Ureter (tissue), 1 donor: ENCODE results near the gene RIMBP2. TPM values are rescaled to one million over a fixed set of nuclear protein-coding genes. Genes with fewer than 3 reads are reported as not detected.
"Not testable (repeated sequence)": the region's sequence is repeated elsewhere in the genome, so short reads cannot be mapped to it uniquely, and the experiment has no call there.

Experiments
- DNase-seq: peaks from one replicate; pipeline ENCODE4 v3.0.0-alpha.2; 2020; ENCODE audit warnings: low spot score
- total RNA-seq: library from RNA; stranded (reverse); gene quantifications from one replicate; pipeline ENCODE4 v1.2.4, GENCODE V29; 2023
- donor health status: DM: yes; HTN: yes; CAD: no.

The RIMBP2 gene
- total RNA-seq, 1 donor from 2014 or later: 0.57 TPM

DNA sequence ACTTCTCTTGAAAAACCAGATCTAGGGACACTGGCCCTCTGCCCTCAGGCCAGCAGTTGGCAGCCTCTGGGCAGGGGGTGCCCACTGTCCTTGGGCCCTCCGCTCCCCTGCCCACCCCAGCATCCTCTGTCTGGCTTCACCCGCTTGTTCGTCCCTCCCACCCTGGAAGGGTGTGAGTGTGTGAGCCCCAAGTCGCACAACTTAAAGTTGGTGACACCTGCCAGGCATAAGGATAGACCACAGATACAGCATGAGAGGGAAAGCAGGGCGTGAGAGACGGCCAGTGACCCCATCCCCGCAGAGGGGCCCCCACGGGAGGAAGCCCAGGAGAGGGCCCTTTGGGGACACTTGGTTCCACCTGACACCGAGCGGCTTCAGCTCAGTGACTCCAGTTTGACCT lies 23.5 kb upstream of the RIMBP2 start:
- DNase-seq: peak; percentile 33

DNA sequence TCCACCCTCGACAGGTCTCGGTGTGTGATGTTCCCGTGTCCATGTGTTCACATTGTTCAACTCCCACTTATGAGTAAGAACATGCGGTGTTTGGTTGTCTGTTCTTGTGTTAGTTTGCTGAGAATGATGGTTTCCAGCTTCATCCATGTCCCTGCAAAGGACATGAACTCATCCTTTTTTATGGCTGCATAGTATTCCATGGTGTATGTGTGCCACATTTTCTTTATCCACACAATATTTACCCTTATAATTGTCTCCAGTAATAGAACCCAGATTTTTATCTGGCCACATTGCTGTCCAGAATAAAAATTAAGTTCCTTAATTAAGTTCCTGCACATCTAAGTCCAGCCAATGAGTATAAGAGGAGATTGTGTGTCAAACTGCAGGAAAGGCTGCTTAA lies 22.3 kb upstream of the RIMBP2 start:
- not testable (repeated sequence) for DNase-seq

DNA sequence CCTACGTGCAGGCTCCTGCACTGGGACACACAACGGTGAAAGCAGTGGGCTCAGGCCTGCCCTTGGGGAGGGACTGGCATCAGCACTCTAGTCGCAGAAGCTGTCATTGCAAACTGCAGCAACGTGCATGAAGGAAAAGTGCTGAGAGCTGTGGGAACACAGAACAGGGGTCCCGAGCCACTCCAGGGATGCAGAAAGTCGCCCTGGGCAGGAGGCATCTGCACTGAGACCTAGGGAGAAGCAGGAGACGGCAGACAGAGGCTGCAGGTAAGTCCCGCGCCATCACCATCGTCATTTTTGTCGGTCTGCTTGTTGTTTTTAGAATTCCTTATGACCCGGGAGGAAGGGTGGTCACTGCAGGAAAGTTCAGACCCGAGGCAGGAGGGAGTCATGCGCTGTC lies 21.6 kb upstream of the RIMBP2 start:
- no peak for DNase-seq

DNA sequence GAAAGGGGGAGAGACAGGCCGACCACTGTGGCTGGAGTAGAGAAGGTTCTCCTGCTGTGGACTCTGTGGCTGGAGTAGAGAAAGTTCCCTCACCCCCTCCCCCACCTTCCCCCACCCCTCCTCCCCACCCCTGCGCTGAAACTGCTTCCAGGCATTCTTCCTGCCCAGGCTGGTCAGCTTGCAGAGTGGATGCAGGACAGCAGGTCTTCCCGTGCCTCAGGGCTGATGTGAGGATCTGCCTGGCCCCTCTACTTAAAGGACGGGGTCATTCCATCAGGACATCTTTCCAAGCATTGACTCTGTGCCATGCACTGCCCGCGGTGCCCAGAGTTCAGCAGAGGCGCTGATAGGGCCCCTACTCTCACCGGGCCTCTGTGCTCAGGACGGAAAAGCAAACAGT lies 13.2 kb upstream of the RIMBP2 start:
- DNase-seq: no peak

DNA sequence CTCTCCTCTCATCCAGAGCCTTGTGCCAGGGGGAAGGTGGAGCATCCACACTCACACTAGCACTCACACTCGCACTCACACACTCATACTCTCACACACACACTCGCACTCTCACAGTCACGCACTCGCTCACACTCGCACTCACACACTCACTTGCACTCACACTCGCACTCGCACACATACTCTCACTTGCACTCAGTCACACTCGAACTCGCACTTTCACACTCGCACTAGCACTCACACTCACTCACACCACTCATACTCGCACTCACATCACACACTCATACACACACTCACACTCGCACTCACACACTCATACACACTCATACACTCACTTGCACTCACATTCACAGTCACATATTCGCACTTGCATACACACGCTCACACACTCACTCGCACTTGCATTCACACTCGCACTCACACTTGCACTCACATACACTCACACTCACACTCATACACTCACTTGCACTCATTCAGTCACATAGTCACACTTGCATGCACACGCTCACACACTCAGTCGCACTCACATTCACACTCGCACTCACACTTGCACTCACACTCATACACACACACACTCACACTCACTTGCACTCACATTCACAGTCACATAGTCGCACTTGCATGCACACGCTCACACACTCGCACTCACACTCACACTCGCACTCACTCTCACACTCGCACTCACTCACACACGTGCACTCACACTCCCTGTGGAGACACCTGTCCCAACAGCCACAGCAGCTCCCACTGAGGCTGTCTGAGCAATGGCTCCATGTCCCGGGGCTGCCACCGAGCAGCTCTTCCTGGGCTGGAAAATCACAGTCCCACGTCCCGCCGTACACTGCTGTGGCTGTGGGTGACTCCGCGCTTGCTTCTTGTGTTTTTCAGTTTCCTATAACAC lies 12.3 kb upstream of the RIMBP2 start:
- DNase-seq: no peak

DNA sequence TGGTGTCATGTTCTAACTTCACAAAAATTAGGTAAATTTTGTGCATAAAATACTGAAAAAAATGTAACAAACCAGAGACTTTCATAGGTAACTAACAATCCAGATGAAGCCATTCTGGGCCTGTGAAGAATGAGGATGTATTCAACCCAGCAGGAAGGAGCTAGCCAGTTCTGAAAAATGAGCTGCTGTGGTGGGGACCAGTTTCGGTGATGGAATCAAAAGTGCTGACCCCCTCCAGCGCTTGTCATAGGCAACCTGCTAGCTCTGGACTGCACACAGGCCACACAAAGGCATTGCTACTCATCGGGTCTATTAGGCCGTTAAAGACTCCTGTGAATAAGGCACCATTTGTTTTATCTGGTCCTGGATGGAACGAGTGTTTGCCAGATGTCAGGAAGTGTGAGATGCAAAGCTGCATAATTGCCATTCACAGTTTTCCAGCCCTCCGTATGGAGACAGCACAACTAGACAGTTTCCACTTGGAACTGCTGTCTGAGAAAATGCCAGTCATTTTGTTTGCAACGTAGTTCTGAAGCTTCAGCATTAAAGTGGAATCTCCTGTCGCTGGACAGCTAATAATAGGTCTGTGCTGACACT lies 3.3 kb upstream of the RIMBP2 start:
- no peak for DNase-seq

DNA sequence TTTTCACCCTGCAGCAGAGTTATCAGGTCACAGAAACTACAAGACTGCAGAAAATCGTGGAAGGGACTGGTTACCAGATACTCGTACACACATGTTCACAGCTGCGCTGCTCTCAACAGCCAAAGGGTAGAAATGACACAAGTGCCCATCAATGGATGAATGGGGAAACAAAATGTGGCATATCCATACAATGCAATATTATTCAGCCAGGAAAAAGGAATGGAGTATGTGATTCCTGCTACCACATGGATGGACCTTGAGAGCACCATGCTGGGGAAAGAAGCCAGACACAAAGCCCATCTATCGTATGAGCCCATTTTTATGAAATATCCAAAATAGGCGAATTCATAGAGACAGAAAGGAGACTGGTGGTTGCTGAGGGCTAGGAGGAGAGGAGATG lies 1.7 kb upstream of the RIMBP2 start:
- DNase-seq: no peak

DNA sequence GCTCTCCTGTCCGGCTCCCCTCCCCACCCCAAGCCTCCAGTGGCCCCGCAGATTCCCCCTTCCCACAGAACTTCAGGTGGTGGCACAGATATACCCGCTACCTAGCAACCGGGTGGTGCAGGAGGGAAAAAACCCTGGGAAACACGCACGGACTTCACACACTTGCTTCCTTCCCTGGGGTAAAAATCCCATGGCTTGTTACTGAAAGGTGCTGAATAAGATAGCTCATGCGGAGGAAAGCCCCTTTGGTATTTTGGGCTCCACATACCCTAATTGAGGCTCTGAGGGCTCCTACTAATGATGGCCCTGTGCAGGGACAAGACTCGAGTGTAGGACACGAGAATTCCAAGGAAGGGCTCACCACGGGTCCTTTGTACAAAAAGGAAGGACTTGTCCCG lies 869 bp upstream of the RIMBP2 start:
- DNase-seq: no peak

DNA sequence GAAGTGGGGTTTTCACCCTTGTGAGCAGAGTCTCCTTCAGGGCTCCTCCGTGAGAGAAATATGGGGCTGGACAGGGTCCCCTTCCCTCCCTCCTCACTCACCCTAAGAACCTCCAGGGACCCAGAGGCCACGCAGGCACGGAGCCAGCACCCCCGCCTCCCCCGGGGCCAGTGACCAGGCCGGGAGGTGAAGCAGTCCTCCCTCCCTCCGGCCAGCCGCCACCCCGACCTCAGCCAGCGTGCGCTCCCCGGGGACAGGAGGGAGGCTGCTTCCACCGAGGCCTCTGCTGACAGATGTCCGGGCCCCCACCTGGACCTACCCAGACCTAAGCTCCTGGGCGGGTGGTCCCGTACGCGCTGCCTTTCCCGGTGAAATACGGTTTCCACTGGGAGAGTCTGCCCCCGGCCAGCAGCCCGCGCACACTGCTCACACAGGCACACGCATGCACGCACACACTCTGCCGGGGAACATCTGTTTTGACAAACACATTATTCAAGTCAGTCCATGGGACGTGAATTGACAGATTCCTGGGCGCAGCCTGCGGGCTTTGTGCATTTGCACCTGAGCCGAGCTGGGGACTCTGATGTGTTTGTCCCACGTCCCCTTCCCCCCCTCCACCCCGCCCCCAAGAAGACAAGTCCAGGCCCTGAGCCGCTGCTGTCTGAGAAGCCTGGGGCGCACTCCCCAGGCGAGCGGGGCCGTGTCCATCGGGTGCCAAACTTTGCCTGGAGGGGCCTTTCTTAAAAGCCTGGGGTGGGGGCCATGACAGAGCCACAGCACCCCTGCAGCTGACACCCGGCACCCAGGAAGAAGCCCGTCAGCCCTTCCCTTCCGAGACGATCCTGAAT lies 725 bp downstream of the RIMBP2 start:
- no peak for DNase-seq

DNA sequence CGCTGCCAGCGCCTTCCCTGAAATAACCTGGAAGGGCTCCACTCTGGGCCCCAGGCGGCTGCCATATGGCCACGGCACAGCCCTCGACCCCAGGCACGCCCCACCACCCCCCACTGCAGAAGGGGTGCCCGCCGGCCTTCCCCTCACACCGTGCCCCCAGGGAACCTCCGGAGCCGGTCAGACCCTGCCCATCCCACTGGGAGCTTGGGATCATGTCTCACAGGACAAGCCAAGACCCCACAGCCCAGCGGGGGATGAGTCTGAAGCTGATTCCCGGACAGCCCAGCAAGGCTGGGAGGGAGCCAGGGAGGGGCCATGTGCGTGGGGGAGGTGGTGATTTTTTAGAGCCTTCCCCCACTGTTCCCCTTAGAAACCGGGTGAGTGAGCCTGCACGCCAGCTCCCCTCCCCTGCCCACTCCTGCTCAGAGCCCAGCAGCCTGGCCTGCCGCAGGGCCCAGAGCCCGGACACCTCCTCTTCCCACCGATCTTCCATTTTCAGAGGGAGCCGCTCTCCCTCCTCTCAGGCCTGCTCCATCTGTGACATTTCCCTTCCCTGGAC lies 1.4 kb downstream of the RIMBP2 start:
- DNase-seq: no peak

DNA sequence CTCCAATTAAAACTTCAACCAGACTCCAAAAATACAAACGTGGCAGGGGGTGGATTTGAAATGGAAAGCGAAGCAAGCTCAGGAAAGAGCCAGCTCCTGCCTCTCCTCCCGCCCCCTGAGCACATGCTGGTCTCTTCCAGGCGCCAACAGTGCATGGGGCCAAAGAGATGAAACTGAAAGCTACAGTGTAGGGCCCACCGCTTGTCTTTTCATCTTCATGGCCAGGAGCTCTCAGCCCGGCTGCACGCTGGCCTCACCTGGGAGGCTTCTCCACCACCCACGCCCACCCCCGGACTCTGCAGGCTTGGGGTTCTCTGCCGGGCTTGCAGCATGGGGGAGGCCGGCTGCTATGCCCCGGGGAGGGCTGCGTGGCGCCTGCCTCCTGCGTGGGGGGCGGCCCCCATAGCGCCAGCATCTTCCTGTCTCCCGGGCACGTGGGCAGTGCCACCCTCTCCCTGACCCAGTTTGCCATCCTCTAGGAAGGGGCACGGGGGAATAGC lies 2.0 kb downstream of the RIMBP2 start:
- no peak for DNase-seq

DNA sequence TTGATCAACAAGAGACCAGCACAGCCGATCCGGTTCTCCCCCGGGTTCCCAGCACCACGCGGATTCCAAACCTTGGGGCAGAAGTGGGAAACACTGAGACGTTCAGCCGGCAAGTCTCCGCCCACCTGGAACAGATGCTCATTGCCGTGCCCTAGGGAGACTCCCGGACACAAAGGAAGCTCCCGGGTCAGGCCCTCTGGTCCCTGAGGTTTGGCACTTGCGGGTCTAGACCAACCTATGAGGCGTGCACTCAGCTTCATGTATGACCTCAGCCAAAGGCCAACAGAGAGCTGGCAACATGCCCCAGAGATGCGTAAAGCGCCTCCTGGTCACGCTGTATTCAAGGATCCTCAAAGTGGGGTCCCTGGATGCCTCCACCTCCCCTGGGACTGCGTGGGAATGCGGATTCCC lies 2.5 kb downstream of the RIMBP2 start:
- DNase-seq: peak; percentile 42

DNA sequence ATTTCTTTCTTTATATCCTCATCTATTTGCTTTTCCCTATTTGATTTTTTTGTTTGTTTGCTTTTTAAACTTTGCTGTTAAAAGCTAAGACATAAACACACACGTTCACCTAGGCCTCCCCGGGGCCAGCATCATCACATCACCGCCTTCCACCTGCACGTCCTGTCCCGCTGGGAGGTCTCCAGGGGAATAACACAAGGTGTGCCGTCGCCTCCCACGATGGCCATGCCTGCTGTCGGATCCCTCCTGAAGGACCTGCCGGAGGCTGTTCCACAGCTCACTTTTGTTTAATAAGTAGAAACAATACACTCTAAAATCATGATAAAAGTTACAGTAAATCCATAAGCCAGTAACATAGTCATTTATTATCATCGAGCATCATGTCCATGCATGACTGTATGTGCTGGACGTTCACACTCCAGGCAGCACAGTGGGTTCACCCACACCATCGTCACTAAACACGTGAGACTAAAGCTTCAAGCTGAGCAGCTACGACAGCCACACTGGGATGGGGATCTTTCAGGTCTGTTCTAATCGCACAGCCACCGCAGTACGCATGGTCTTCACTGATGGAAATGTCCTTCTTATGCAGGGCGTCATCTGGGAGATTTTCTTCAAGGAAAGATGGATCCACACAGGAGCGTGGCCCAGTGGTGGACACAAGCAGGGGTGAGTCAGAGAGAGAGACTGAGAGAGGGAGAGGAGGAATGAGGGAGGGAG lies 3.6 kb downstream of the RIMBP2 start:
- DNase-seq: no peak

DNA sequence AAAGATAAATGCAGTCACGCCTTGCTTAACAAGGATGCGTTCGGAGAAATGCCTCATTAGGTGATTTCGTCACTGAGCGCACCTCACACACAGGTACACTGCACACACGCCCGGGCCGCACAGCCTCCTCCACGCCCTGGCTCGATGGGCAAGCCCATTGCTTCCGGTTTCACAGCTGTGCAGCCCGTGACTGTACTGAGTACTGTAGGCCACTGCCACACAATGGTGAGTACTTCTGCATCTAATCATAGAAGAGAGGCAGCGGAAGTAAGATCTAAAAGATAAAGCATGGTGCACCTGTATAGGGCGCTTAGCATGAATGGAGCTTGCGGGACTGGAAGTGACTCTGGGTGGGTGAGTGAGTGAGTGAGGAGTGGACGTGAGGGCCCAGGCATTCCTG lies 4.3 kb downstream of the RIMBP2 start:
- no peak for DNase-seq

DNA sequence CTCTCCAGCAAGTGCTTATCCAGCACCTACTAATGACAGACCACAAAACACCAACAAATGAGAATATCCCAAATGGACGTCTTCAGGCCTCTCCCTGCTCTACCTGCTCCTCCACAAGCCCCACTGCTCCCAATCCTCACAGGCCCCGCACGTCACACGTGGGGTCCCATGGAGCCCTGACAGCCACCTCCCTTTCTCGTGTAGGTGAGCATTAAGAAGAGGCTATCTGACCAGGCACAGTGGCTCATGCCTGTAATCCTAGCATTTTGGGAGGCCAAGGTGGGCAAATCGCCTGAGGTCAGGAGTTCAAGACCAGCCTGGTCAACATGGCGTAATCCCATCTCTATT lies 5.4 kb downstream of the RIMBP2 start:
- no peak for DNase-seq

DNA sequence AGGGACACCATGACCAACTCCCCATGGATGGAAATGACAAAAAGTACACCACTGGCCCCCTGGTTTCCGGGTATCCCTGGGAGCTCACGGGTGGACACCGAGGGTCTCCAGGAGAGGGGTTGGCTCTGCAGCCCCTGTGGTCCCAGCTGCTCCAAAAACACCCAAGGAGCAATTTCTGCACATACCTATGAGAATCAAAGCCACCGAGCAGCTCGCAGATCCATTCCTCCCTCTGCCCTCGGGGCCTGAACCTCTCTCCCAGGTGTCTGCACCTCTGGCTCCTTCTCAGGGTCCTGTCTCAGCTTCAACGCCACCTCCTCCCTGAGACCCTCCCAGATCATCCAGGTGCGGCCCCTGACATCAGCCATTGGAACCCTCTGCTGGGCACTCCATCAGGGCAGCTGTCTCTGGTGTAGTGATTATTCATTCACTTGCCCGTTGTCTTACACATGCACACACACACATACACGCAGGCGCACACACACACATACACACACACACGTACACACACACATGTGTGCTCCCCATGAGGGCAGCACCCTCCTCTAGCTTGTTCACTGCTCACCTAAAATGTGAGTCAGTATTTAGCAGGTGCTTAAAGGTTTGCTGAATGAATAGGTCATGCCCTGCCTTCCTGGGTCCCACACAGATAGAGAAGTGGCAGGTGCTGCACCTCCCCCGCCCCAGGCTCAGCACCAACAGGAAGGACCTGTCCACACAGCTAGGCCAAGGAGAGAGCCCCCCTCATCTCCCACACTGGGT lies 5.9 kb downstream of the RIMBP2 start:
- DNase-seq: no peak

DNA sequence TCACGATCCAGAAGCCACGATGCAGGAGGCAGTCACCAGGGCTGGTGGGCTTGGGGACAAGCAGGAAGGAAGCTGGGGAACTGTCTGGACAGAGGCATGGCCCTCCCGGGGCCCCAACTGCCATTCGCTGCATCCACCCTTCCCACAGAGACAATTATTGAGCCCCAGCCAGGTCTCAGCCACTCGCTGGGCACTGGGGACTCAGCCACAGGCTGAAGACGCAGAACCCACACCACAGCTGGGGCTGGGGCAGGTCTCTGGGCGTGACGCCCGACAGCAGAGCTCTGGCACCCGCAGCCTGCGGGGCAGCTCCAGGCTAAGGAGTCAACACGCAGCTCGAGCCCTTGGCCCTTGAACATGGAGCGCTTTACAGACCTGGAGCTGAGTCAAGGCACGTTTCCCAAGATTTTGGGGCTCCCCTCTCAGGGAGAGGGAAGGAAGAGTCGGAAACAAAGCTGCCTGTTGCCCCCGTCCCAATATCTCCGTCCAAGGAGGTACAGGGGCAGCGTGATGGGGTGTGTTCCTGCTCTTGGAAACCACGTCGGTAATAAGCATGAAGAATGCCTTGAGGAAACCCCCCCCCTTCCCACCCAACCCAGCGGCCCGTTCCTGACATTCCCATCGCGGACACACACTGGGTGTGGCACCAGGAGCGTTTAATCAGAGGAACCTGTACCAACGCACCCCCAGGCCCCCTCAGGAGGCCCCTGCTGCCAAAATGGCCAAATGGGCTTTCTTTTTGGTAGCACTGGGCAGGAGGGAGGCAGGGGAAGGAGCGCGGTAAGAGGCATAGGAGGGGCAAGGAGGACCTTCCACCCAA lies 6.7 kb downstream of the RIMBP2 start:
- DNase-seq: no peak

DNA sequence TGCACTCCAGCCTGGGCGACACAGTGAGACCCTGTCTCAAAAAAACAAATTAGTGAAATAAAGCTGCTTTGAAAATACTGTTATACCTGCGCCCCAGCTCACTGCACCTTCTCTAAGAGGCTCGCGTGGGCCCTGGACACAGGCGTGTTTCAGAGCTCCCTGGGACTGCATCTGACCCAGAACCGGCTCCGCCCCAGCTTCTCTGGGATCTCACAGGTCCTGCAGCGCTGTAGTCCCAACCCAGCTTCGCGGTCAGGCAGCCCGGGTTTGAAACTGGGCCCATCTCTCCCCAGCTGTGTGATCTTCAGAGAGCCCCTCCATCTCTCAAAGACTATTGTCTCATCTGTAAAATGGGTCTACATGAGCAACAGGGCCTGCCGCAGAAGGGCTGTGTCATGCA lies 7.5 kb downstream of the RIMBP2 start:
- no peak for DNase-seq

DNA sequence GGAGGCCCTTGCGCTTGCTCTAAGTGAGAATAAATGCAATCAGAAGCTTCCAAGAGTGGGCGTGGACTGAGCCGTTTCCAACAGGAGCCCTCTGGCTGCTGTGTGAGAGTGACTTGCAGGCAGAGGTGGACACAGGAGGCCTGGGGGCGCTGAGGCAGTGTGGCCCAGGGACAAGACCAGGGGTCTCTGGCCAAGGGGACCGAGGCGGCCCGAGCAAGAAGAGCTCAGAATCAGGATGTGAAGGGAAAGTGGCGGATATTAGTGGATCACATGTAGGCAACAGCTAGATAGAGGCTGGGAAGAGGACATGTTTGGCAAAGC lies 8.6 kb downstream of the RIMBP2 start:
- no peak for DNase-seq
